ENCODE data around the gene ALG8.

GRCh38 chr11:78150346-78150745 is 10.9 kb upstream of the ALG8 start:
- TF ChIP-seq EZH2 (IDR thresholded peaks at IDR 0.05; ENCODE audit: insufficient read depth, low read length) (no peak), CTCF (IDR thresholded peaks at IDR 0.05; ENCODE audit: insufficient read depth, low read depth, low read length) (no peak)
